ENCODE measurements around the gene USHBP1. TPM values are rescaled to one million over a fixed set of nuclear protein-coding genes. Genes with fewer than 3 reads are reported as not detected.

Gene USHBP1
- total and polyA plus RNA-seq, 10 of the 15 experiments (the other 5 are each of a cell fraction or from before 2014, with no cell fraction given): 0.05 to 0.96 (median 0.22) TPM; not detected in 2

DNA sequence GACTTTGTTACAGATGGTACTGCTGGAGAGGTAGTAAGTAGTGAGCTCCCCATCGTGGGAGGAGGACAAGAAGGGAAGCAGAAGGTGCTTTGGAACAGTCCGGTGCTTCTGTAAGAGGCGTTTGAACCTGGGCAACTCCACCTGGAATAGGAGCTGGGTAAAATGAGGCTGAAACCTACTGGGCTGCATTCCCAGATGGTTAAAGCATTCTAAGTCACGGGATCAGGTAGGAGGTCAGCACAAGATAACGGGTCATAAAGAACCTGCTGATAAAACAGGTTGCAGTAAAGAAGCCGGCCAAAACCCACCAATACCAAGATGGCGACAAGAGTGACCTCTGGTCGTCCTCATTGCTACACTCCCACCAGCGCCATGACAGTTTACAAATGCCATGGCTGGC, 22.2 kb upstream of the USHBP1 start (continued):
- TF ChIP-seq CREM (IDR thresholded peaks at IDR 0.05; ENCODE audit: low read depth) (no peak), MYC (IDR thresholded peaks at IDR 0.05; ENCODE audit: insufficient read depth, insufficient read length, insufficient replicate concordance, low read length, severe bottlenecking) (no peak), YY1 (IDR thresholded peaks at IDR 0.05; ENCODE audit: low read depth, low read length) (no peak), ASH2L (IDR thresholded peaks at IDR 0.05; ENCODE audit: borderline replicate concordance, low read depth) (no peak), ZNF592 (IDR thresholded peaks at IDR 0.05) (no peak)
- TF ChIP-seq, protein P1, sequence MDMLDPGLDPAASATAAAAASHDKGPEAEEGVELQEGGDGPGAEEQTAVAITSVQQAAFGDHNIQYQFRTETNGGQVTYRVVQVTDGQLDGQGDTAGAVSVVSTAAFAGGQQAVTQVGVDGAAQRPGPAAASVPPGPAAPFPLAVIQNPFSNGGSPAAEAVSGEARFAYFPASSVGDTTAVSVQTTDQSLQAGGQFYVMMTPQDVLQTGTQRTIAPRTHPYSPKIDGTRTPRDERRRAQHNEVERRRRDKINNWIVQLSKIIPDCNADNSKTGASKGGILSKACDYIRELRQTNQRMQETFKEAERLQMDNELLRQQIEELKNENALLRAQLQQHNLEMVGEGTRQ (IDR thresholded peaks at IDR 0.05; ENCODE audit: borderline replicate concordance, low read depth, low read length): no peak
- TF ChIP-seq, protein P2, sequence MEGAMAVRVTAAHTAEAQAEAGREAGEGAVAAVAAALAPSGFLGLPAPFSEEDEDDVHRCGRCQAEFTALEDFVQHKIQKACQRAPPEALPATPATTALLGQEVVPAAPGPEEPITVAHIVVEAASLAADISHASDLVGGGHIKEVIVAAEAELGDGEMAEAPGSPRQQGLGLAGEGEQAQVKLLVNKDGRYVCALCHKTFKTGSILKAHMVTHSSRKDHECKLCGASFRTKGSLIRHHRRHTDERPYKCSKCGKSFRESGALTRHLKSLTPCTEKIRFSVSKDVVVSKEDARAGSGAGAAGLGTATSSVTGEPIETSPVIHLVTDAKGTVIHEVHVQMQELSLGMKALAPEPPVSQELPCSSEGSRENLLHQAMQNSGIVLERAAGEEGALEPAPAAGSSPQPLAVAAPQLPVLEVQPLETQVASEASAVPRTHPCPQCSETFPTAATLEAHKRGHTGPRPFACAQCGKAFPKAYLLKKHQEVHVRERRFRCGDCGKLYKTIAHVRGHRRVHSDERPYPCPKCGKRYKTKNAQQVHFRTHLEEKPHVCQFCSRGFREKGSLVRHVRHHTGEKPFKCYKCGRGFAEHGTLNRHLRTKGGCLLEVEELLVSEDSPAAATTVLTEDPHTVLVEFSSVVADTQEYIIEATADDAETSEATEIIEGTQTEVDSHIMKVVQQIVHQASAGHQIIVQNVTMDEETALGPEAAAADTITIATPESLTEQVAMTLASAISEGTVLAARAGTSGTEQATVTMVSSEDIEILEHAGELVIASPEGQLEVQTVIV (IDR thresholded peaks at IDR 0.05; ENCODE audit: borderline replicate concordance, partially characterized antibody): no peak

Measured in GM12878 (cell line).